Tibial nerve (tissue), 4 donors: ENCODE data around the gene EYS. TPM values are rescaled to one million over a fixed set of nuclear protein-coding genes. Genes with fewer than 3 reads are reported as not detected.
"Not testable (repeated sequence)": the region's sequence is repeated elsewhere in the genome, so short reads cannot be mapped to it uniquely, and the experiment has no call there.

ENCODE experiments used
- DNase-seq, 2 donors: peaks; one replicate each; pipeline ENCODE4 v3.0.0-alpha.2; 2019; ENCODE audit warnings: low spot score in 2 of 2
- H3K27ac ChIP-seq, 4 donors: fragments of 200-600 bp; sonication (generic) in 3 of 4; one replicate each; pipeline ENCODE4 v1.5.1; 2017 to 2019; ENCODE audit warnings: mild to moderate bottlenecking in 1 of 4
- H3K27me3 ChIP-seq, 2 donors: fragments of 200-600 bp; sonication (generic) in 1 of 2; one replicate each; pipeline versions ENCODE4 v1.5.1 to v1.6.0; 2017 to 2019
- H3K36me3 ChIP-seq, 3 donors: fragments of 200-600 bp; sonication (generic); one replicate each; pipeline ENCODE4 v1.5.1; 2018 to 2019
- H3K4me1 ChIP-seq, 4 donors: fragments of 200-600 bp; sonication (generic) in 3 of 4; one replicate each; pipeline ENCODE4 v1.5.1; 2017 to 2019
- H3K4me3 ChIP-seq, 4 donors: fragments of 200-600 bp; sonication (generic) in 3 of 4; one replicate each; pipeline ENCODE4 v1.5.1; 2017 to 2019; ENCODE audit warnings: mild to moderate bottlenecking in 1 of 4, moderate library complexity in 1 of 4
- H3K9me3 ChIP-seq, 4 donors: fragments of 200-600 bp; sonication (generic) in 3 of 4; one replicate each; pipeline ENCODE4 v1.5.1; 2017 to 2019
- CTCF ChIP-seq, 5 experiments: fragments of 200-600 bp in 3 of 5; fragments of 450-650 bp in 2 of 5; sonication (generic) in 3 of 5; IDR thresholded peaks; one replicate each; pipeline ENCODE4 v1.5.1; 2016 to 2019; ENCODE audit warnings: antibody characterized with exemption in 5 of 5, mild to moderate bottlenecking in 3 of 5, moderate library complexity in 2 of 5
- EP300 ChIP-seq, 2 donors: sonication (generic); formaldehyde crosslinking; IDR thresholded peaks; one replicate each; pipeline ENCODE4 v1.6.1; 2017; ENCODE audit warnings: antibody characterized with exemption in 2 of 2, mild to moderate bottlenecking in 1 of 2
- POLR2A ChIP-seq, 2 donors: fragments of 450-650 bp; IDR thresholded peaks; one replicate each; pipeline ENCODE4 v1.6.1; 2017; ENCODE audit warnings: antibody characterized with exemption in 2 of 2, mild to moderate bottlenecking in 2 of 2, moderate library complexity in 2 of 2
- WGBS, 2 donors: methylation state at CpG; one replicate each; pipeline ENCODE4 v1.1.5; 2018; 5-methylcytosine and 5-hydroxymethylcytosine counted together
- total RNA-seq, 4 donors: library from RNA; depleted of rRNA; stranded (reverse); fragments of >200 nt; gene quantifications; one replicate each; pipeline ENCODE4 v1.1.0, GENCODE V29; 2016

The EYS gene
- total RNA-seq, 4 donors from 2014 or later: under 0.01 to 4.5 (median 0.39) TPM; not detected in 1

GRCh38 chr6:63742060-63742459 is 1965.0 kb downstream of the EYS start:
- H3K9me3 ChIP-seq: peaks cover 0 to 6% (median 0%) of the 10 kb centered on the region in 4 donors

GRCh38 chr6:63740709-63741108 is 1966.3 kb downstream of the EYS start:
- 35 to 41% methylated on average over 2 of the region's 2 CpGs for WGBS, 2 donors

More at GRCh38 chr6:63742060-63742459, 1965.0 kb downstream of the EYS start:
- Histone ChIP-seq H3K4me3 (no peak overlapping the region), H3K4me1 (no peaks in the 10 kb centered on the region), H3K27ac (no peak overlapping the region), H3K27me3 (no peaks in the 10 kb centered on the region), H3K36me3 (no peaks in the 10 kb centered on the region)
- TF ChIP-seq EP300 (IDR thresholded peaks at IDR 0.05) (no peak), POLR2A (IDR thresholded peaks at IDR 0.05) (no peak), CTCF (IDR thresholded peaks at IDR 0.05) (no peak)
- no peak for DNase-seq

GRCh38 chr6:63739094-63739687 is 1967.8 kb downstream of the EYS start:
- no peak for TF ChIP-seq POLR2A (IDR thresholded peaks at IDR 0.05)
- no peak for TF ChIP-seq EP300 (IDR thresholded peaks at IDR 0.05)
- TF ChIP-seq CTCF (IDR thresholded peaks at IDR 0.05): no peak
- 7 to 43% methylated on average over 1 of the region's 1 CpG for WGBS, 2 donors
- Histone ChIP-seq H3K27me3 (no peaks in the 10 kb centered on the region), H3K4me3 (no peak overlapping the region), H3K9me3 (peaks cover 0 to 4% (median 0%) of the 10 kb centered on the region in 4 donors), H3K36me3 (no peaks in the 10 kb centered on the region), H3K27ac (no peak overlapping the region), H3K4me1 (no peaks in the 10 kb centered on the region)
- DNase-seq: no peak

More at GRCh38 chr6:63740709-63741108, 1966.3 kb downstream of the EYS start:
- no peak overlapping the region for H3K4me3 ChIP-seq
- H3K36me3 ChIP-seq: no peaks in the 10 kb centered on the region
- no peaks in the 10 kb centered on the region for H3K27me3 ChIP-seq
- peaks cover 0 to 4% (median 0%) of the 10 kb centered on the region in 4 donors for H3K9me3 ChIP-seq
- DNase-seq: no peak
- H3K4me1 ChIP-seq: no peaks in the 10 kb centered on the region
- H3K27ac ChIP-seq: no peak overlapping the region
- TF ChIP-seq POLR2A (IDR thresholded peaks at IDR 0.05) (no peak), EP300 (IDR thresholded peaks at IDR 0.05) (no peak), CTCF (IDR thresholded peaks at IDR 0.05) (no peak)

GRCh38 chr6:63738190-63738589 is 1968.8 kb downstream of the EYS start:
- not testable (repeated sequence) for H3K27ac ChIP-seq, DNase-seq, H3K27me3 ChIP-seq, H3K4me3 ChIP-seq, H3K4me1 ChIP-seq, H3K9me3 ChIP-seq, H3K36me3 ChIP-seq
- 91 to 96% methylated on average over 2 of the region's 2 CpGs for WGBS, 2 donors

GRCh38 chr6:63734923-63735322 is 1972.1 kb downstream of the EYS start:
- no peak overlapping the region for H3K27ac ChIP-seq
- no peaks in the 10 kb centered on the region for H3K36me3 ChIP-seq
- 77 to 86% methylated on average over 3 of the region's 3 CpGs for WGBS, 2 donors
- H3K4me1 ChIP-seq: no peaks in the 10 kb centered on the region
- no peak for DNase-seq
- TF ChIP-seq POLR2A (IDR thresholded peaks at IDR 0.05) (no peak), CTCF (IDR thresholded peaks at IDR 0.05) (no peak), EP300 (IDR thresholded peaks at IDR 0.05) (no peak)
- peaks cover 0 to 4% (median 0%) of the 10 kb centered on the region in 4 donors for H3K9me3 ChIP-seq
- H3K4me3 ChIP-seq: no peak overlapping the region
- no peaks in the 10 kb centered on the region for H3K27me3 ChIP-seq
